Fibroblast of lung (primary cell): ENCODE data around the gene TMEM235. TPM values are rescaled to one million over a fixed set of nuclear protein-coding genes. Genes with fewer than 3 reads are reported as not detected.

Experiments used
- DNase-seq, 2 donors: peaks; one replicate each; pipeline versions ENCODE4 v3.0.0 to v3.0.0-alpha.2; 2010; ENCODE audit warnings: low read depth in 2 of 2
- H2AFZ ChIP-seq: 2 replicates; pipeline ENCODE4 v1.5.1; 2012; ENCODE audit warnings: low read length, control low read depth, inconsistent platforms
- H3K27ac ChIP-seq: 2 replicates; pipeline ENCODE4 v1.5.1; 2011; ENCODE audit warnings: low read length, control low read depth; ENCODE audit not compliant: insufficient read depth
- H3K27me3 ChIP-seq: 2 replicates; pipeline ENCODE4 v1.5.1; 2011; ENCODE audit warnings: mild to moderate bottlenecking, low read length; ENCODE audit not compliant: control insufficient read depth, insufficient read depth
- H3K36me3 ChIP-seq: 2 replicates; pipeline ENCODE4 v1.5.1; 2011; ENCODE audit warnings: low read length; ENCODE audit not compliant: control insufficient read depth, insufficient read depth
- H3K4me1 ChIP-seq: 2 replicates; pipeline ENCODE4 v1.5.1; 2011; ENCODE audit warnings: low read length; ENCODE audit not compliant: control insufficient read depth, insufficient read depth; ENCODE audit errors: extremely low read depth
- H3K4me2 ChIP-seq: 2 replicates; pipeline ENCODE4 v1.5.1; 2011; ENCODE audit warnings: low read length, control low read depth; ENCODE audit not compliant: insufficient read depth; ENCODE audit errors: extremely low read depth
- H3K4me3 ChIP-seq, 4 experiments: fragments of 200-600 bp in 1 of 4; sonication (generic) in 1 of 4; replicated peaks in 1 of 4; 2 replicates each; pipeline ENCODE4 v1.5.1; 2011 to 2016; ENCODE audit warnings: low read length in 4 of 4, low read depth in 3 of 4, mild to moderate bottlenecking in 3 of 4, control low read depth in 2 of 4, inconsistent platforms in 1 of 4, mixed read lengths in 1 of 4; ENCODE audit not compliant: insufficient read depth in 1 of 4; ENCODE audit errors: control extremely low read depth in 1 of 4
- H3K79me2 ChIP-seq: 2 replicates; pipeline ENCODE4 v1.5.1; 2012; ENCODE audit warnings: mild to moderate bottlenecking, low read length, inconsistent platforms; ENCODE audit not compliant: control insufficient read depth, insufficient read depth
- H3K9ac ChIP-seq: 2 replicates; pipeline ENCODE4 v1.5.1; 2011; ENCODE audit warnings: mild to moderate bottlenecking, low read length, control low read depth; ENCODE audit not compliant: insufficient read depth
- H3K9me3 ChIP-seq: 2 replicates; pipeline ENCODE4 v1.5.1; 2012; ENCODE audit warnings: low read depth, low read length; ENCODE audit not compliant: control insufficient read depth, insufficient read depth
- H4K20me1 ChIP-seq: 2 replicates; pipeline ENCODE4 v1.5.1; 2011; ENCODE audit warnings: low read length; ENCODE audit not compliant: control insufficient read depth, insufficient read depth; ENCODE audit errors: extremely low read depth
- EZH2 ChIP-seq: IDR thresholded peaks from 2 replicates; pipeline ENCODE4 v1.5.1; 2012; ENCODE audit warnings: low read length, control low read depth, mild to moderate bottlenecking; ENCODE audit errors: missing control alignments
- polyA plus RNA-seq, 2 donors: library from polyadenylated mRNA; depleted of rRNA in 1 of 2; stranded (reverse) in 1 of 2; unstranded in 1 of 2; fragments of >200 nt; gene quantifications; 2 replicates each; pipeline ENCODE4 v1.2.1, GENCODE V29; 2011 to 2012; ENCODE audit warnings: missing spikeins in 1 of 2
- total RNA-seq: library from RNA; depleted of rRNA; stranded (reverse); fragments of >200 nt; gene quantifications from 2 replicates; pipeline ENCODE4 v1.2.1, GENCODE V29; 2014
- TF ChIP-seq, protein P1 (sequence below), 2 donors: IDR thresholded peaks in 1 of 2; conservative IDR thresholded peaks in 1 of 2; 1 replicate in 1 of 2; 2 replicates in 1 of 2; pipeline ENCODE4 v1.5.1; 2011 to 2012; ENCODE audit warnings: low read length in 2 of 2, control low read depth in 1 of 2, inconsistent platforms in 1 of 2, low read depth in 1 of 2, mild to moderate bottlenecking in 1 of 2

TMEM235 gene
- total and polyA plus RNA-seq, 2 donors (not counting 1 experiment from before 2014, with no cell fraction given) = not detected

DNA sequence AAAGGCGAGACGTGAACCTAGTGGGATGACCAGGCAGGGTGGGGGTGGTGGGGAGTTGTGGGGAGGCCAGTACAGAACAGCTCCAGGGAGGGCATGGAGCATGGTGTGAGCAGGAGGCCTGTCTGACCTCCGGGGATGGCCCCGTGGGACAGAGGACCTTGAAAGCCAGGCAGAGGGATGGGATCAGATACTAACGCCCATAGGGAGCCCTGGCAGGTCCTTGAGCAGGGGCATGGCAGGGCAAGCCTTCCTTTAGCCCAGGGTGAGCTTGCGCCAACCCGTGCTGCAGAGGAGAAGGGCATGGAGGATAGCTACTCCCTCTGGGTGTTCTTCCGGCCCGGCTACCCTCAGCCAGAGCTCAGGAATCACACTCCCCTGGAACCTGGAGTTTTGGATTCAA, 35.3 kb downstream of the TMEM235 start:
- no peak overlapping the region for H3K9ac ChIP-seq
- H3K4me1 ChIP-seq = no peaks in the 10 kb centered on the region
- H2AFZ ChIP-seq = no peak overlapping the region
- no peaks in the 10 kb centered on the region for H3K79me2 ChIP-seq
- no peaks in the 10 kb centered on the region for H4K20me1 ChIP-seq
- no peaks in the 10 kb centered on the region for H3K36me3 ChIP-seq
- no peak overlapping the region for H3K27ac ChIP-seq
- no peaks in the 10 kb centered on the region for H3K9me3 ChIP-seq
- no peak for TF ChIP-seq EZH2
- TF ChIP-seq, protein P1, sequence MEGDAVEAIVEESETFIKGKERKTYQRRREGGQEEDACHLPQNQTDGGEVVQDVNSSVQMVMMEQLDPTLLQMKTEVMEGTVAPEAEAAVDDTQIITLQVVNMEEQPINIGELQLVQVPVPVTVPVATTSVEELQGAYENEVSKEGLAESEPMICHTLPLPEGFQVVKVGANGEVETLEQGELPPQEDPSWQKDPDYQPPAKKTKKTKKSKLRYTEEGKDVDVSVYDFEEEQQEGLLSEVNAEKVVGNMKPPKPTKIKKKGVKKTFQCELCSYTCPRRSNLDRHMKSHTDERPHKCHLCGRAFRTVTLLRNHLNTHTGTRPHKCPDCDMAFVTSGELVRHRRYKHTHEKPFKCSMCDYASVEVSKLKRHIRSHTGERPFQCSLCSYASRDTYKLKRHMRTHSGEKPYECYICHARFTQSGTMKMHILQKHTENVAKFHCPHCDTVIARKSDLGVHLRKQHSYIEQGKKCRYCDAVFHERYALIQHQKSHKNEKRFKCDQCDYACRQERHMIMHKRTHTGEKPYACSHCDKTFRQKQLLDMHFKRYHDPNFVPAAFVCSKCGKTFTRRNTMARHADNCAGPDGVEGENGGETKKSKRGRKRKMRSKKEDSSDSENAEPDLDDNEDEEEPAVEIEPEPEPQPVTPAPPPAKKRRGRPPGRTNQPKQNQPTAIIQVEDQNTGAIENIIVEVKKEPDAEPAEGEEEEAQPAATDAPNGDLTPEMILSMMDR (conservative IDR thresholded peaks at IDR 0.05 in 1 of 2, IDR thresholded peaks at IDR 0.05 in 1 of 2; ENCODE audit: low read depth in 1 of 2, low read length in 2 of 2) = no peak
- H3K4me2 ChIP-seq = no peak overlapping the region
- H3K4me3 ChIP-seq = no peak overlapping the region
- H3K27me3 ChIP-seq = peaks cover 16% of the 10 kb centered on the region
- DNase-seq = no peak

DNA sequence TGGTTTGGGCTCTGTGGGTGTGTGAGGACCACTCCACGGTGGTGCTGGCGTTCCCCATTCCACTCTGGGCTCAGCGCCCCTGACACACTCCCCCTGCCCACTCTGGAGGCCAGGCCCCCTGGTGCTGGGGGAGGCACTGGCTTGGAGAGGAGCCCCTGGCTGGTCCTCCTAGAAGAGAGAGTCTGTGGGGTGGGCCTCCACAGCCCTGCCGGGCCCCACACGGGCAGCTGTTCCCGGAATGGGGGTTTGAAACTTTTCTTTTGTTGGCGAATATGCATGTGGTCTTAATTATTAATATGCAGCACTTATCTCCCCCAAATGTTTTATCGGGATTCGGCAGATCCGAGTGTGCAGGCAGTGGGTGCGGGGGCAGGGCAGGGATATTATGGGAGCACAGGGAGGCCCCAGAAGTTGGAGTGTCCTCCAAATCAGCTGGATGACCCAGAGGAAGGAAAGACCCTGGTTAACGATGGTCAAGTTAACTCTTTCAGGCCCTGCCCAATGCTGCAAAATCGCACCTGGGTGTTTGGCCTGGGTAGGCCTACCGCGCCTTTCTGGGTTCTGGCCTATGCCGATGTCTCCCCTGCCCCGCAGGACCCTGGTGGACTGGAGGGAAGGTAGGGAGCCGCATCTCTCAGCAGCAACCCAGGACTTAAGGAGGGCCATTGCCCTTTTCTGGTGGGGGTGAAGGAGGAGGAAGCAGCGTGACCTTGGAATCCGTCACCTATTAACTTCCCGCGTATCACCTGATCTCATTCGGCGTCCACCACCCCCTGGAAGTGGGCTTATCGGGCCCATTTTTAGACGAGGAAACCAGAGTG, 36.0 kb downstream of the TMEM235 start:
- no peaks in the 10 kb centered on the region for H4K20me1 ChIP-seq
- H3K79me2 ChIP-seq = no peaks in the 10 kb centered on the region
- H3K4me1 ChIP-seq = no peaks in the 10 kb centered on the region
- H3K4me3 ChIP-seq = no peak overlapping the region
- H3K4me2 ChIP-seq = no peak overlapping the region
- H2AFZ ChIP-seq = no peak overlapping the region
- no peak for DNase-seq
- no peaks in the 10 kb centered on the region for H3K9me3 ChIP-seq
- no peak overlapping the region for H3K9ac ChIP-seq
- H3K27me3 ChIP-seq = peaks cover 16% of the 10 kb centered on the region
- H3K27ac ChIP-seq = no peak overlapping the region
- TF ChIP-seq EZH2 = no peak
- TF ChIP-seq, protein P1 (conservative IDR thresholded peaks at IDR 0.05 in 1 of 2, IDR thresholded peaks at IDR 0.05 in 1 of 2; ENCODE audit: low read depth in 1 of 2, low read length in 2 of 2) = no peak
- no peaks in the 10 kb centered on the region for H3K36me3 ChIP-seq

- DNase-seq = no peak
- no peak overlapping the region for H3K27ac ChIP-seq
- H3K4me1 ChIP-seq = no peaks in the 10 kb centered on the region
Observed at GRCh38 chr17:78268191-78268874, 36.9 kb downstream of the TMEM235 start.

More at GRCh38 chr17:78268191-78268874, 36.9 kb downstream of the TMEM235 start:
- TF ChIP-seq, protein P1 (conservative IDR thresholded peaks at IDR 0.05 in 1 of 2, IDR thresholded peaks at IDR 0.05 in 1 of 2; ENCODE audit: low read depth in 1 of 2, low read length in 2 of 2) = no peak
- no peak for TF ChIP-seq EZH2
- H3K9me3 ChIP-seq = no peaks in the 10 kb centered on the region
- no peaks in the 10 kb centered on the region for H4K20me1 ChIP-seq
- H3K4me2 ChIP-seq = no peak overlapping the region
- no peak overlapping the region for H3K4me3 ChIP-seq
- H2AFZ ChIP-seq = no peak overlapping the region
- H3K27me3 ChIP-seq = peaks cover 16% of the 10 kb centered on the region
- H3K36me3 ChIP-seq = no peaks in the 10 kb centered on the region
- H3K9ac ChIP-seq = no peak overlapping the region
- no peaks in the 10 kb centered on the region for H3K79me2 ChIP-seq
